ENCODE results near the gene RGS7. TPM values are rescaled to one million over a fixed set of nuclear protein-coding genes. Genes with fewer than 3 reads are reported as not detected.
A peak's percentile ranks its signal among the peaks of the same experiment; 100 is the strongest.
"Not testable (repeated sequence)": the region's sequence is repeated elsewhere in the genome, so short reads cannot be mapped to it uniquely, and the experiment has no call there.

The RGS7 gene

DNA sequence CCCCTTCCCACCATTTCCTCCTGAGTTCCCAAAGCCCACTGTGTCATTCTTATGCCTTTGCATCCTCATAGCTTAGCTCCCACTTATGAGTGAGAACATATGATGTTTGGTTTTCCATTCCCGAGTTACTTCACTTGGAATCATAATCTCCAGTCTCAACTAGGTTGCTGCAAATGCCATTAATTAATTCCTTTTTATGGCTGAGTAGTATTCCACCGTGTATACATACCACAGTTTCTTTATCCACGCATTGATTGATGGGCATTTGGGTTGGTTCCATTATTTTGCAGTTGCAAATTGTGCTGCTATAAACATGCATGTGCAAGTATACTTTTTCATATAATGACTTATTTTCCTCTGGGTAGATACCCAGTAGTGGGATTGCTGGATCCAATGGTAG is 622.3 kb downstream of the RGS7 start:
- not testable (repeated sequence) for H3K27ac ChIP-seq (replicated peaks; ENCODE audit: low read length); H3K79me1 ChIP-seq (ENCODE audit: low read depth, low read length); H3K9ac ChIP-seq (ENCODE audit: low read depth, low read length, poor library complexity); H3K23ac ChIP-seq (ENCODE audit: low read depth, low read length, poor library complexity); H3K4me3 ChIP-seq (ENCODE audit: low read length in 2 of 2); H3K36me3 ChIP-seq (replicated peaks in 1 of 2; ENCODE audit: control insufficient read depth in 2 of 2, insufficient read depth in 2 of 2, low read length in 2 of 2); H3K9me3 ChIP-seq (replicated peaks in 1 of 2; ENCODE audit: control insufficient read depth in 2 of 2, insufficient read depth in 1 of 2, low read depth in 1 of 2, low read length in 2 of 2); H3K4me1 ChIP-seq (ENCODE audit: control insufficient read depth in 2 of 2, insufficient read depth in 1 of 2, low read depth in 1 of 2, low read length in 2 of 2); H2BK5ac ChIP-seq (ENCODE audit: low read length); H3K14ac ChIP-seq (ENCODE audit: low read length); H3K18ac ChIP-seq (ENCODE audit: low read length); H3K27me3 ChIP-seq (ENCODE audit: control insufficient read depth in 3 of 3, insufficient read depth in 3 of 3, low read depth in 1 of 3, low read length in 3 of 3); H4K91ac ChIP-seq (ENCODE audit: low read depth, low read length, poor library complexity); H2BK120ac ChIP-seq (ENCODE audit: low read depth, low read length); DNase-seq (ENCODE audit: low spot score); H3K4me2 ChIP-seq (ENCODE audit: insufficient read depth, low read length, poor library complexity, severe bottlenecking); H3K4ac ChIP-seq (ENCODE audit: low read length); H4K8ac ChIP-seq (ENCODE audit: low read depth, low read length); H2AK5ac ChIP-seq (ENCODE audit: low read depth, low read length); H2AFZ ChIP-seq (ENCODE audit: low read length); H2BK12ac ChIP-seq (ENCODE audit: low read length); H2BK15ac ChIP-seq (ENCODE audit: low read length)
- no CpG with 5 or more reads among the region's 3 CpGs for WGBS, 2 donors (ENCODE audit: extremely low coverage in 2 of 2, insufficient read length in 2 of 2, insufficient replicate concordance in 1 of 2)

DNA sequence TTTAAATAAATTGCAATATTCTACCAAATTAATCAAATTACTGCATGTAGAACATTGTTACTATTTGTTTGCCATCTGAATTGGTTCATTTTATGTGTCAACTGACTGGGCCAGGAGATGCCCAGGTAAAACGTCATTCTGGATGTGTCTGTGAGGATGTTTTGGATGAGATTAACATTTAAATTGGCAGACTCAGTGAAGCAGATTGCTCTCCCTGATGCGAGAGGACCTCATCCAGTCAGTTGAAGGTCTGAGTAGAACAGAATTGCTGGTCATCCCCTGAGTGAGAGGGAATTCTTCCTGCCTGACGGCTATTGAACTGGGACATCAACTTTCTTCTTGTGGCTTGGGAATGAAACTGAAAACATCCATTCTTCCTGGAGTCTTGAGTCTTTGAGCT is 623.0 kb downstream of the RGS7 start:
- Histone ChIP-seq H3K9ac (ENCODE audit: low read depth, low read length, poor library complexity) (no peak overlapping the region), H2BK120ac (ENCODE audit: low read depth, low read length) (no peak overlapping the region), H2AK5ac (ENCODE audit: low read depth, low read length) (no peak overlapping the region), H2AFZ (ENCODE audit: low read length) (no peak overlapping the region), H3K4me1 (ENCODE audit: control insufficient read depth in 2 of 2, insufficient read depth in 1 of 2, low read depth in 1 of 2, low read length in 2 of 2) (no peaks in the 10 kb centered on the region), H4K91ac (ENCODE audit: low read depth, low read length, poor library complexity) (no peak overlapping the region), H3K36me3 (replicated peaks in 1 of 2; ENCODE audit: control insufficient read depth in 2 of 2, insufficient read depth in 2 of 2, low read length in 2 of 2) (no peaks in the 10 kb centered on the region), H3K14ac (ENCODE audit: low read length) (no peak overlapping the region), H3K27me3 (ENCODE audit: control insufficient read depth in 3 of 3, insufficient read depth in 3 of 3, low read depth in 1 of 3, low read length in 3 of 3) (no peaks in the 10 kb centered on the region), H3K4me2 (ENCODE audit: insufficient read depth, low read length, poor library complexity, severe bottlenecking) (no peak overlapping the region), H2BK12ac (ENCODE audit: low read length) (no peak overlapping the region), H3K79me1 (ENCODE audit: low read depth, low read length) (no peaks in the 10 kb centered on the region), H3K4me3 (ENCODE audit: low read length in 2 of 2) (no peak overlapping the region), H4K8ac (ENCODE audit: low read depth, low read length) (no peak overlapping the region), H3K18ac (ENCODE audit: low read length) (no peak overlapping the region), H3K9me3 (replicated peaks in 1 of 2; ENCODE audit: control insufficient read depth in 2 of 2, insufficient read depth in 1 of 2, low read depth in 1 of 2, low read length in 2 of 2) (no peaks in the 10 kb centered on the region), H2BK5ac (ENCODE audit: low read length) (no peak overlapping the region), H2BK15ac (ENCODE audit: low read length) (no peak overlapping the region), H3K27ac (replicated peaks; ENCODE audit: low read length) (no peak overlapping the region), H3K23ac (ENCODE audit: low read depth, low read length, poor library complexity) (no peak overlapping the region), H3K4ac (ENCODE audit: low read length) (no peak overlapping the region)
- WGBS, 2 donors (ENCODE audit: extremely low coverage in 2 of 2, insufficient read length in 2 of 2, insufficient replicate concordance in 1 of 2): no CpG with 5 or more reads among the region's 3 CpGs
- no peak for DNase-seq (ENCODE audit: low spot score)

DNA sequence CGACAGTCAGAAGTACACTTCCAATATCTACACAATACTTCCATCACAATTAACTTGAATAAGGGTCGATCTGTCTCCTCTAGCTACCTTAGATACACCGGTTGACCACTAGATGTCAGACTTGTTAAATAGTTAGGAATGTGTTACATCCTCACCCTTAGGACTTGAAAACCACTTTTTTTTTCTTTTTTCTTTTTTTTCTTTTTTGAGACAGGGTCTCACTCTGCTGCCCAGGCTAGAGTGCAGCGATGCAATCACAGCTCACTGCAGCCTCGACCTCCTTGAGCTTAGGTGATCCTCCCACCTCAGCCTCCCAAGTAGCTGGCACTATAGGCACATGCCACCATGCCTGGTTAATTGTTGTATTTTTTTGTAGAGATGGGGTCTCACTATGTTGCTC is 624.6 kb downstream of the RGS7 start:
- no peaks in the 10 kb centered on the region for H3K36me3 ChIP-seq (replicated peaks in 1 of 2; ENCODE audit: control insufficient read depth in 2 of 2, insufficient read depth in 2 of 2, low read length in 2 of 2)
- H3K27ac ChIP-seq (replicated peaks; ENCODE audit: low read length): no peak overlapping the region
- H3K9ac ChIP-seq (ENCODE audit: low read depth, low read length, poor library complexity): no peak overlapping the region
- H2AK5ac ChIP-seq (ENCODE audit: low read depth, low read length): no peak overlapping the region
- H2BK15ac ChIP-seq (ENCODE audit: low read length): no peak overlapping the region
- no peaks in the 10 kb centered on the region for H3K4me1 ChIP-seq (ENCODE audit: control insufficient read depth in 2 of 2, insufficient read depth in 1 of 2, low read depth in 1 of 2, low read length in 2 of 2)
- H4K8ac ChIP-seq (ENCODE audit: low read depth, low read length): no peak overlapping the region
- no CpG with 5 or more reads among the region's 5 CpGs for WGBS, 2 donors (ENCODE audit: extremely low coverage in 2 of 2, insufficient read length in 2 of 2, insufficient replicate concordance in 1 of 2)
- no peak overlapping the region for H2BK120ac ChIP-seq (ENCODE audit: low read depth, low read length)
- no peaks in the 10 kb centered on the region for H3K27me3 ChIP-seq (ENCODE audit: control insufficient read depth in 3 of 3, insufficient read depth in 3 of 3, low read depth in 1 of 3, low read length in 3 of 3)
- H3K4me3 ChIP-seq (ENCODE audit: low read length in 2 of 2): no peak overlapping the region
- peak; percentile 15 for DNase-seq (ENCODE audit: low spot score)
- no peak overlapping the region for H3K18ac ChIP-seq (ENCODE audit: low read length)
- no peak overlapping the region for H4K91ac ChIP-seq (ENCODE audit: low read depth, low read length, poor library complexity)
- H3K4ac ChIP-seq (ENCODE audit: low read length): no peak overlapping the region
- no peak overlapping the region for H3K23ac ChIP-seq (ENCODE audit: low read depth, low read length, poor library complexity)
- no peak overlapping the region for H3K4me2 ChIP-seq (ENCODE audit: insufficient read depth, low read length, poor library complexity, severe bottlenecking)
- no peaks in the 10 kb centered on the region for H3K9me3 ChIP-seq (replicated peaks in 1 of 2; ENCODE audit: control insufficient read depth in 2 of 2, insufficient read depth in 1 of 2, low read depth in 1 of 2, low read length in 2 of 2)
- no peak overlapping the region for H2AFZ ChIP-seq (ENCODE audit: low read length)
- no peak overlapping the region for H2BK12ac ChIP-seq (ENCODE audit: low read length)
- no peaks in the 10 kb centered on the region for H3K79me1 ChIP-seq (ENCODE audit: low read depth, low read length)
- H2BK5ac ChIP-seq (ENCODE audit: low read length): no peak overlapping the region
- H3K14ac ChIP-seq (ENCODE audit: low read length): no peak overlapping the region

Small RNA genes within 50 kb of the gene (small RNA-seq; reads per million reads assigned to genes)
- not detected for gene MIR3123 (ENCODE audit: insufficient read depth)
